OCI-LY1 (cell line): ENCODE data around the gene KCNA3.

Source experiments
- H2AFZ ChIP-seq: fragments of 200-600 bp; sonication (generic), shearing (Covaris generic); 2 replicates; pipeline ENCODE4 v1.6.0; 2014; ENCODE audit warnings: antibody characterized with exemption, mild to moderate bottlenecking, low read length
- H3F3A ChIP-seq: fragments of 200-600 bp; sonication (generic), shearing (Covaris generic); 2 replicates; pipeline ENCODE4 v1.6.0; 2014; ENCODE audit warnings: mild to moderate bottlenecking, antibody characterized with exemption, low read length, moderate library complexity; ENCODE audit not compliant: insufficient read depth
- H3K27ac ChIP-seq: fragments of 200-600 bp; sonication (generic); 2 replicates; pipeline ENCODE4 v1.5.1; 2014; ENCODE audit warnings: low read length, mixed run types, mild to moderate bottlenecking, low read depth; ENCODE audit not compliant: poor library complexity, severe bottlenecking
- H3K27me3 ChIP-seq: fragments of 200-600 bp; sonication (generic); 2 replicates; pipeline ENCODE4 v1.6.0; 2014; ENCODE audit warnings: antibody characterized with exemption, mild to moderate bottlenecking, low read length, moderate library complexity; ENCODE audit not compliant: insufficient read depth
- H3K36me3 ChIP-seq: fragments of 200-600 bp; sonication (generic); 2 replicates; pipeline ENCODE4 v1.6.1; 2014; ENCODE audit warnings: mild to moderate bottlenecking, antibody characterized with exemption, low read length, moderate library complexity, mixed read lengths; ENCODE audit not compliant: insufficient read depth
- H3K4me1 ChIP-seq: fragments of 200-600 bp; sonication (generic); 2 replicates; pipeline ENCODE4 v1.5.1; 2014; ENCODE audit warnings: mild to moderate bottlenecking, low read length, moderate library complexity; ENCODE audit not compliant: insufficient read depth, severe bottlenecking
- H3K4me2 ChIP-seq: fragments of 200-600 bp; sonication (generic), shearing (Covaris generic); 2 replicates; pipeline ENCODE4 v1.6.1; 2014; ENCODE audit warnings: low read length
- H3K4me3 ChIP-seq: fragments of 200-600 bp; sonication (generic); 2 replicates; pipeline ENCODE4 v1.5.1; 2014; ENCODE audit warnings: low read length, low read depth, mild to moderate bottlenecking, mixed read lengths; ENCODE audit not compliant: poor library complexity, severe bottlenecking
- H3K79me2 ChIP-seq: fragments of 200-600 bp; shearing (Covaris generic); 2 replicates; pipeline ENCODE4 v1.6.1; 2016; ENCODE audit warnings: mixed run types, low read length, mixed read lengths; ENCODE audit not compliant: insufficient read depth
- H3K9ac ChIP-seq: fragments of 200-600 bp; sonication (generic), shearing (Covaris generic); 2 replicates; pipeline ENCODE4 v1.6.1; 2014; ENCODE audit warnings: mild to moderate bottlenecking, low read length, mixed read lengths
- H3K9me2 ChIP-seq: fragments of 200-600 bp; sonication (generic), shearing (Covaris generic); 2 replicates; pipeline ENCODE4 v1.6.1; 2014; ENCODE audit warnings: low read depth, mild to moderate bottlenecking, low read length, mixed read lengths
- H3K9me3 ChIP-seq: fragments of 200-600 bp; shearing (Covaris generic); 2 replicates; pipeline ENCODE4 v1.6.1; 2014; ENCODE audit warnings: low read length, mixed read lengths
- H4K20me1 ChIP-seq: fragments of 200-600 bp; sonication (generic), shearing (Covaris generic); 2 replicates; pipeline ENCODE4 v1.6.0; 2016; ENCODE audit warnings: mild to moderate bottlenecking, low read length; ENCODE audit not compliant: insufficient read depth
- EZH2 ChIP-seq: fragments of 200-600 bp; sonication (generic), shearing (Covaris generic); IDR thresholded peaks from 2 replicates; pipeline ENCODE4 v1.8.0; 2017; ENCODE audit warnings: borderline replicate concordance, mixed run types, mild to moderate bottlenecking, antibody characterized with exemption, low read length, moderate library complexity, mixed read lengths
- TF ChIP-seq, protein P1 (sequence below): fragments of 200-600 bp; sonication (generic), shearing (Covaris generic); IDR thresholded peaks from 2 replicates; pipeline ENCODE4 v1.5.1; 2017; ENCODE audit warnings: mild to moderate bottlenecking, antibody characterized with exemption, low read length, moderate library complexity, mixed read lengths

The KCNA3 gene

DNA sequence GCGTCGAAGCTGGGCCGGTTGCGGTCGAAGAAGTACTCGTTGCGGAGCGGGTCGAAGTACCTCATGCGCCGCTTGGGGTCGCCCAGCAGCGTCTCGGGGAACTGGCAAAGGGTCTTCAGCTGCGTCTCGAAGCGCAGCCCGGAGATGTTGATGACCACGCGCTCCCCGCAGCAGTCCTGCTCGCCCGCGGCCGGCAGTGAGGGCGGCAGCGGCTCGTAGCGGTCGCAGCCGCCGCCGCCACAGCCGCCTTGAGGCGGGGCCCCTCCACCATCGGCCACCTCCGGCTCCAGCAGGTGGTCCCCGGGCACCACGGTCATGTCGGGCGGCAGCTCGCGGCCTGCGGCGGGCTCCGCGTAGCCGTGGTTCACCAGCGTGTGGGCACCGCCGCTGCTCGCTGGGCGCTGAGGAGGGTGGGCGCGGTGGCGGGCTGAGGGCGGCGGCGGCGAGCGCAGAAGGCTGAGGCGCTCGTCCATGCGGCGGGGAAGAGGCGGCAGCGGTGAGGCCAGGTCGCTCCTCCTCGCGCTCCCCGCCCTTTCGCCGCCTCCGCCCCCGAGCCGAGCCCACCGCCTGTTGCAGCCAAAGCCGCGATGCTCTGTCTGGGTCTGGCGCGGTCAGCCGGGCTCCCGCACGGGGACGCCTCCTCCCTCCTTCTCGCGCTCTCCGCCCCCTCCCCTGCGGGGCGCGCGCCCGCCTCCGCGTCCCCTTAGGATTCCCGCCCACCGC lies at the start of gene KCNA3:
KCNA3 (minus strand) TSS at position 604 of the 723 bp plus-strand sequence; CDS start at position 473, 131 bp downstream.
- Histone ChIP-seq H3K9me2 (no peaks in the 10 kb centered on the region), H3K9ac (peak within 1 kb of the TSS; percentile 66), H3K79me2 (peaks cover 16% of the 10 kb centered on the region; the same call in 1 of the 2 replicates), H3K27me3 (no peaks in the 10 kb centered on the region), H3K4me3 (peak within 1 kb of the TSS; percentile 67), H3F3A (no peaks in the 10 kb centered on the region), H3K9me3 (no peaks in the 10 kb centered on the region), H3K4me2 (peak within 1 kb of the TSS; percentile 86), H4K20me1 (no peaks in the 10 kb centered on the region), H3K4me1 (peaks cover 41% of the 10 kb centered on the region), H3K36me3 (no peaks in the 10 kb centered on the region), H2AFZ (no peak within 1 kb of the TSS), H3K27ac (peak within 1 kb of the TSS; percentile 89)
- TF ChIP-seq, protein P1, sequence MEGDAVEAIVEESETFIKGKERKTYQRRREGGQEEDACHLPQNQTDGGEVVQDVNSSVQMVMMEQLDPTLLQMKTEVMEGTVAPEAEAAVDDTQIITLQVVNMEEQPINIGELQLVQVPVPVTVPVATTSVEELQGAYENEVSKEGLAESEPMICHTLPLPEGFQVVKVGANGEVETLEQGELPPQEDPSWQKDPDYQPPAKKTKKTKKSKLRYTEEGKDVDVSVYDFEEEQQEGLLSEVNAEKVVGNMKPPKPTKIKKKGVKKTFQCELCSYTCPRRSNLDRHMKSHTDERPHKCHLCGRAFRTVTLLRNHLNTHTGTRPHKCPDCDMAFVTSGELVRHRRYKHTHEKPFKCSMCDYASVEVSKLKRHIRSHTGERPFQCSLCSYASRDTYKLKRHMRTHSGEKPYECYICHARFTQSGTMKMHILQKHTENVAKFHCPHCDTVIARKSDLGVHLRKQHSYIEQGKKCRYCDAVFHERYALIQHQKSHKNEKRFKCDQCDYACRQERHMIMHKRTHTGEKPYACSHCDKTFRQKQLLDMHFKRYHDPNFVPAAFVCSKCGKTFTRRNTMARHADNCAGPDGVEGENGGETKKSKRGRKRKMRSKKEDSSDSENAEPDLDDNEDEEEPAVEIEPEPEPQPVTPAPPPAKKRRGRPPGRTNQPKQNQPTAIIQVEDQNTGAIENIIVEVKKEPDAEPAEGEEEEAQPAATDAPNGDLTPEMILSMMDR, result peak; percentile 37; the same call in 1 of the 2 replicates
- no peak for TF ChIP-seq EZH2

DNA sequence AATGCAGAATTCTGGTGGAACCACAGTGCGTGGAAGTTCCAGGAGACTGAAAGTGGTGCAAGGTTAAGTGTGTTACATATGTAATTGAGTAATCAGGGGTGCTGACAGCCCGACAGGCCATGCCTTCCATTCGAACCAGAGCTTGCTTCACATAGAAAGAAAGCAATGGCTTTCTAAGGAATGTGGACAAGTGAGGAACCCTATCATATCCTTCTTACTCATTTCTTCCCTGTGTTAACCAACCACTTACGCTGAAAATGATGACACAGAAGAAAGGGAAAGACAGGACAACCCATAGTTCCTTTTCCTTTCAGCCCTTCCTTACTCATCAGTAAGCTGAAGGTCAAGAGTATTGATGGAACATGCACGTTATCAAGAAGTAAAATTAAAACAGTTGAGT lies 48.1 kb upstream of the KCNA3 start:
- Histone ChIP-seq H3K79me2 (no peaks in the 10 kb centered on the region), H3K4me2 (no peak overlapping the region), H3K36me3 (no peaks in the 10 kb centered on the region), H2AFZ (no peak overlapping the region), H4K20me1 (no peaks in the 10 kb centered on the region), H3K9me3 (no peaks in the 10 kb centered on the region), H3K27me3 (no peaks in the 10 kb centered on the region; the same call in 1 of the 2 replicates), H3K9me2 (no peaks in the 10 kb centered on the region), H3K4me1 (peaks cover 18% of the 10 kb centered on the region), H3K9ac (no peak overlapping the region), H3K27ac (no peak overlapping the region), H3K4me3 (no peak overlapping the region), H3F3A (no peaks in the 10 kb centered on the region)
- TF ChIP-seq, protein P1, result no peak
- TF ChIP-seq EZH2, result no peak

DNA sequence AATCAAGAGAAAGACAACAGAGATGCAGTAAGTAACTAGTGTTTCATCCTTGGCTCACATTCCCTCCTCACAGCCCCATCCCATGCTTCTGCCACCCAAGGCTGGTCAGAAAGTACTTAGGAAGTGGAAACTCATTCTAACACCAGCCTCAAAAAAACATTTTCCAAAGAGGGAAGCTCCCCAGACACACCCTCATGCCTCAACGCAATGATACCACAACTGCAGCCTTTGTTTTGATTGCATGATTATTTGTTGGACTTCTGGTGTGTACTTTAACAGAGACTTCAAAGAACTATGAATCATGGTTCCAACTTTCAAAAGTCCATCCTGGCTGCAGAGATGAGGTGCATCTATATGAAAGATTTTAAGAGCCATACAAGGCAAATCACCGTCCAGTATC lies 45.2 kb upstream of the KCNA3 start:
- Histone ChIP-seq H3K27ac (no peak overlapping the region), H3K4me2 (no peak overlapping the region), H3F3A (no peaks in the 10 kb centered on the region), H2AFZ (no peak overlapping the region), H3K27me3 (no peaks in the 10 kb centered on the region; the same call in 1 of the 2 replicates), H3K36me3 (no peaks in the 10 kb centered on the region), H3K4me1 (no peaks in the 10 kb centered on the region), H3K9me2 (no peaks in the 10 kb centered on the region), H3K79me2 (no peaks in the 10 kb centered on the region), H3K9me3 (no peaks in the 10 kb centered on the region), H3K4me3 (no peak overlapping the region), H4K20me1 (no peaks in the 10 kb centered on the region), H3K9ac (no peak overlapping the region)
- TF ChIP-seq, protein P1, result no peak
- TF ChIP-seq EZH2, result no peak
